GM12878 (cell line): Measurements from ENCODE around the gene LNPK. TPM values are rescaled to one million over a fixed set of nuclear protein-coding genes. Genes with fewer than 3 reads are reported as not detected.

Experiments used
- ATAC-seq: fragments of 200-7000 bp; cut with Tn5 transposase; 3 replicates; pipeline ENCODE4 v1.9.1; 2020; ENCODE audit warnings: mild to moderate bottlenecking, moderate library complexity
- BruUV-seq: library from RNA; stranded (reverse); fragments of 400-500 nt; replicated peaks from 2 replicates; lab custom pipeline; 2021; lab: Mats Ljungman, UMichigan
- CTCF ChIA-PET: fragments of 300-600 bp; sonication (Branson Sonifier 250); formaldehyde crosslinking; extraction: SDS; loops from one replicate; lab custom pipeline; 2021; ENCODE audit warnings: inconsistent platforms; lab: Yijun Ruan, JAX
- POLR2A ChIA-PET: fragments of 350-600 bp; formaldehyde crosslinking; extraction: SDS; loops from one replicate; lab custom pipeline; 2021; ENCODE audit warnings: inconsistent platforms; lab: Charles Lee
- RAD21 ChIA-PET: fragments of 300-600 bp; sonication (Branson Sonifier 250); formaldehyde crosslinking; loops from one replicate; lab custom pipeline; 2023; ENCODE audit warnings: antibody characterized with exemption; ENCODE audit not compliant: unreplicated experiment; lab: Charles Lee
- SMC1A ChIA-PET: fragments of 300-600 bp; sonication (Branson Sonifier 250); formaldehyde crosslinking; loops from one replicate; lab custom pipeline; 2023; ENCODE audit not compliant: unreplicated experiment, uncharacterized antibody; lab: Charles Lee
- DNase-seq: peaks from one replicate; pipeline ENCODE4 v3.0.0-alpha.2; 2011; ENCODE audit warnings: low read depth, low spot score
- FAIRE-seq: peaks from 3 replicates; lab custom pipeline; 2011; peaks lifted over from hg19 to GRCh38; lab: Jason Lieb, UNC
- H2AFZ ChIP-seq: 2 replicates; pipeline ENCODE4 v1.6.0; 2011; ENCODE audit warnings: low read depth, low read length, control low read depth; ENCODE audit not compliant: control insufficient read depth
- H3K27ac ChIP-seq: 2 replicates; pipeline ENCODE4 v1.5.1; 2011; ENCODE audit warnings: control low read depth; ENCODE audit not compliant: control insufficient read depth, insufficient read depth
- H3K27me3 ChIP-seq, 2 experiments: replicated peaks in 1 of 2; 2 replicates each; pipeline versions ENCODE4 v1.6.0 to v1.6.1; 2011; ENCODE audit warnings: low read length in 1 of 2; ENCODE audit not compliant: control insufficient read depth in 2 of 2, insufficient read depth in 2 of 2
- H3K36me3 ChIP-seq, 2 experiments: 2 replicates each; pipeline ENCODE4 v1.5.1; 2011; ENCODE audit warnings: low read length in 1 of 2; ENCODE audit not compliant: control insufficient read depth in 2 of 2, insufficient read depth in 2 of 2
- H3K4me1 ChIP-seq: 2 replicates; pipeline ENCODE4 v1.6.1; 2011; ENCODE audit warnings: mild to moderate bottlenecking, low read length, moderate library complexity, mixed read lengths; ENCODE audit not compliant: control insufficient read depth, insufficient read depth
- H3K4me2 ChIP-seq: 2 replicates; pipeline ENCODE4 v1.6.0; 2011; ENCODE audit warnings: control low read depth; ENCODE audit not compliant: control insufficient read depth, insufficient read depth
- H3K4me3 ChIP-seq: fragments of 200-600 bp; sonication (generic); 2 replicates; pipeline ENCODE4 v1.5.1; 2016
- H3K79me2 ChIP-seq: 2 replicates; pipeline ENCODE4 v1.6.0; 2011; ENCODE audit warnings: low read length; ENCODE audit not compliant: control insufficient read depth, insufficient read depth
- H3K9ac ChIP-seq: 2 replicates; pipeline ENCODE4 v1.8.0; 2011; ENCODE audit warnings: low read length, control low read depth, mixed read lengths; ENCODE audit not compliant: control insufficient read depth, insufficient read depth
- H3K9me3 ChIP-seq: replicated peaks from 3 replicates; pipeline ENCODE4 v1.5.1; 2011; ENCODE audit warnings: mild to moderate bottlenecking, low read length; ENCODE audit not compliant: control insufficient read depth, insufficient read depth
- H4K20me1 ChIP-seq: 2 replicates; pipeline ENCODE4 v1.6.0; 2011; ENCODE audit not compliant: control insufficient read depth, insufficient read depth
- CREB1 ChIP-seq: IDR thresholded peaks from 2 replicates; pipeline ENCODE4 v1.6.1; 2012; ENCODE audit warnings: low read depth, mild to moderate bottlenecking, inconsistent platforms
- CUX1 ChIP-seq: IDR thresholded peaks from 2 replicates; pipeline ENCODE4 v1.6.1; 2012; ENCODE audit warnings: improper control_type of control experiment, low read depth, low read length; ENCODE audit not compliant: insufficient replicate concordance
- IKZF2 ChIP-seq, 2 experiments: fragments of 450-650 bp; IDR thresholded peaks; 2 replicates each; pipeline ENCODE4 v1.6.1; 2017; ENCODE audit warnings: mild to moderate bottlenecking in 2 of 2, moderate library complexity in 2 of 2
- MXI1 ChIP-seq: fragments of 150-350 bp; IDR thresholded peaks from 2 replicates; pipeline ENCODE4 v1.6.1; 2011; ENCODE audit warnings: low read depth, mild to moderate bottlenecking, inconsistent platforms, low read length, improper control_type of control experiment
- POLR2AphosphoS5 ChIP-seq: IDR thresholded peaks from 2 replicates; pipeline ENCODE4 v1.6.1; 2011; ENCODE audit warnings: mild to moderate bottlenecking, low read length, inconsistent platforms
- PRDM15 ChIP-seq: fragments of 450-650 bp; formaldehyde crosslinking; IDR thresholded peaks from 2 replicates; pipeline ENCODE4 v1.4.0; 2020; ENCODE audit warnings: mild to moderate bottlenecking, moderate library complexity
- STAT3 ChIP-seq: IDR thresholded peaks from 2 replicates; pipeline ENCODE4 v1.6.1; 2011; ENCODE audit warnings: low read depth, low read length, improper control_type of control experiment
- WRNIP1 ChIP-seq: IDR thresholded peaks from 2 replicates; pipeline ENCODE4 v1.6.1; 2011; ENCODE audit warnings: low read depth, low read length, improper control_type of control experiment, borderline replicate concordance
- WGBS: methylation state at CpG from one replicate; pipeline ENCODE4 v1.1.6; 2016; ENCODE audit warnings: low lambda C conversion rate; ENCODE audit not compliant: insufficient replicate concordance, insufficient coverage; ENCODE audit errors: missing lambda C conversion rate; 5-methylcytosine and 5-hydroxymethylcytosine counted together
- in situ Hi-C: fragments of 300-500 bp; cut with MboI; formaldehyde crosslinking; loops from 9 replicates; pipeline ENCODE4 v1.14.3; 2018; ENCODE audit warnings: mixed read lengths
- intact Hi-C: fragments of 100-400 bp; cut with micrococcal nuclease; formaldehyde crosslinking; loops from one replicate; pipeline ENCODE4 v1.14.2; 2022; ENCODE audit not compliant: unreplicated experiment
- polyA plus RNA-seq, 11 experiments: library from polyadenylated mRNA; depleted of rRNA in 4 of 11; unstranded in 6 of 11; stranded (reverse) in 5 of 11; fragments of >200 nt; fragmentation: Nextera tagmentation in 4 of 11; fragmentation: Illumina TruSeq in 1 of 11; extraction: Ambion mirVana in 4 of 11; extraction: Trizol in 1 of 11; gene quantifications; 1 replicate in 1 of 11; 2 replicates in 10 of 11; pipeline versions ENCODE4 v1.2.1 to v1.2.3, GENCODE V29; 2011 to 2016; ENCODE audit warnings: inconsistent platforms in 2 of 11, missing spikeins in 2 of 11, low read depth in 1 of 11
- total RNA-seq, 4 experiments: library from RNA; depleted of rRNA in 3 of 4; stranded (reverse); fragments of >200 nt in 3 of 4; fragmentation: Illumina TruSeq in 1 of 4; extraction: Trizol in 1 of 4; gene quantifications; 2 replicates each; pipeline versions ENCODE4 v1.2.1 to v1.2.3, GENCODE V29; 2013 to 2021

The LNPK gene
- total and polyA plus RNA-seq, 10 of the 15 experiments (the other 5 are each of a cell fraction or from before 2014, with no cell fraction given): 3.2 to 30.0 (median 15.6) TPM

DNA sequence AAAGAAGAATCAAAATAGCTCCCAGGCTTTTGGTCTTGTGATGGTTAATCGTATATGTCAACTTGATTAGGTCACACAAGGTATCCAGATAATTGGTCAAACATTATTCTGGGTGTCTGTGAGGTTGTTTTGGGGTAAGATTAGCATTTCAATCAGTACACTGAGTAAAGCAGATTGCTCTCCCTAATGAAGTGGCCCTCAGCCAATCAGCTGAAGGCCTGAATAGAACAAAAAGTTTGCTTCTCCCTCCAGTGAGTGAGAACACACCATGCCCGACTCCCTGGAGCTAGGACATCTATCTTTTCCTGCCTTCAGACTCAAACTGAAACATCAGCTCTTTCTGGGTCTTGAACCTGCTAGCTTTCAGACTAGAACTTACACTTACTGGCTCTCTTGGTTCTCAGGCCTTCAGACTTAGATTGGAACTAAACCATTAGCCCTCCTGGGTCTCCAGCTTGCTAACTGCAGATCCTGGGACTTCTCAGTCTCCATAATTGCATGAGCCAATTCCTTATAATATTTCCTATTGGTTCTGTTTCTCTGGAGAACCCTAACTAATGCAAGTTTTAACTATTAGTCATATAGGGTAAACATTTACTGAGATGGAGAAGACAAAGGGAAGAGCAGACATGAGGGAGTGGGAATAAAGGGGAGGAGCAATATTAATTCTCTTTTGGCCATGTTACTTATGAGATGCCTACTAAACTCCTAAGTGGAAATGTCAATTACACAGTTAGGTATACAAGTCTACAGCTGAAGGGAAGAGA is 25.5 kb downstream of the LNPK start:
- DNase-seq (no peak), ATAC-seq (no peak), FAIRE-seq (no peak)
- TF ChIP-seq STAT3 (no peak), MXI1 (no peak), WRNIP1 (no peak), PRDM15 (CRISPR knock-in tag) (no peak), IKZF2 (IDR thresholded peaks at IDR 0.05) (no peak), CUX1 (no peak), POLR2AphosphoS5 (no peak), CREB1 (no peak)
- in situ Hi-C loops (no loop called here), intact Hi-C loops (no loop called here)
- Histone ChIP-seq H3K79me2 (no peaks in the 10 kb centered on the region), H2AFZ (no peak overlapping the region), H3K27me3 (no peaks in the 10 kb centered on the region), H3K4me1 (no peaks in the 10 kb centered on the region), H3K36me3 (peaks cover 0 to 6% of the 10 kb centered on the region in 2 experiments; a peak in 1 of 4 replicates), H3K9ac (no peak overlapping the region), H3K4me3 (no peak overlapping the region), H4K20me1 (no peaks in the 10 kb centered on the region), H3K27ac (no peak overlapping the region), H3K4me2 (no peak overlapping the region), H3K9me3 (no peaks in the 10 kb centered on the region)
- ChIA-PET RAD21 (no interaction called here), CTCF (no interaction called here), POLR2A (no interaction called here), SMC1A (interaction anchor here (1.2 kb wide), 1 partner anchor 47 kb away, joined by 3 read pairs; no protein-coding TSS in a partner anchor)
- BruUV-seq: no TSS peak
- WGBS: 100% methylated on average over 2 of the region's 2 CpGs
